NCI-H226 (cell line): ENCODE measurements around the gene DLG5.

Source experiments
- DNase-seq: peaks from one replicate; pipeline ENCODE4 v3.0.0-alpha.2; 2015

DLG5 gene

GRCh38 chr10:77865580-77866324 is 60.8 kb downstream of the DLG5 start:
- DNase-seq: no peak

GRCh38 chr10:77864151-77864851 is 62.3 kb downstream of the DLG5 start:
- no peak for DNase-seq

GRCh38 chr10:77863446-77863845 is 63.1 kb downstream of the DLG5 start:
- no peak for DNase-seq

- DNase-seq: no peak
Measured at GRCh38 chr10:77862595-77862994, 64.0 kb downstream of the DLG5 start.

GRCh38 chr10:77861366-77861765 is 65.2 kb downstream of the DLG5 start:
- no peak for DNase-seq

- no peak for DNase-seq
Measured at GRCh38 chr10:77859865-77860282, 66.7 kb downstream of the DLG5 start.

- no peak for DNase-seq
Measured at GRCh38 chr10:77859200-77859864, 67.2 kb downstream of the DLG5 start.

- DNase-seq: no peak
Measured at GRCh38 chr10:77857272-77857671, 69.3 kb downstream of the DLG5 start.

- no peak for DNase-seq
Measured at GRCh38 chr10:77856566-77856965, 70.0 kb downstream of the DLG5 start.

GRCh38 chr10:77855404-77856155 is 71.0 kb downstream of the DLG5 start:
- DNase-seq: no peak

- DNase-seq: no peak
Measured at GRCh38 chr10:77854115-77854514, 72.4 kb downstream of the DLG5 start.

GRCh38 chr10:77853256-77853655 is 73.3 kb downstream of the DLG5 start:
- no peak for DNase-seq

GRCh38 chr10:77850620-77851231 is 75.8 kb downstream of the DLG5 start:
- DNase-seq: no peak

GRCh38 chr10:77849039-77849664 is 77.4 kb downstream of the DLG5 start:
- no peak for DNase-seq

GRCh38 chr10:77846718-77847311 is 79.7 kb downstream of the DLG5 start:
- peak; percentile 41 for DNase-seq

GRCh38 chr10:77845451-77845850 is 81.1 kb downstream of the DLG5 start:
- DNase-seq: no peak

- DNase-seq: peak; percentile 97
Measured at GRCh38 chr10:77844713-77845445, 81.7 kb downstream of the DLG5 start.

GRCh38 chr10:77844177-77844576 is 82.4 kb downstream of the DLG5 start:
- DNase-seq: no peak

- DNase-seq: no peak
Measured at GRCh38 chr10:77843264-77843663, 83.3 kb downstream of the DLG5 start.

GRCh38 chr10:77842652-77843212 is 83.8 kb downstream of the DLG5 start:
- DNase-seq: no peak
